HG02763 (cell line): ENCODE measurements around the gene METTL5.
"Not testable (repeated sequence)": the region's sequence is repeated elsewhere in the genome, so short reads cannot be mapped to it uniquely, and the experiment has no call there.

Experiments
- ATAC-seq: cut with Tn5 transposase; IDR thresholded peaks from one replicate; pipeline ENCODE4 v1.9.1; 2021; ENCODE audit warnings: mild to moderate bottlenecking, moderate library complexity; ENCODE audit not compliant: unreplicated experiment

Gene METTL5

DNA sequence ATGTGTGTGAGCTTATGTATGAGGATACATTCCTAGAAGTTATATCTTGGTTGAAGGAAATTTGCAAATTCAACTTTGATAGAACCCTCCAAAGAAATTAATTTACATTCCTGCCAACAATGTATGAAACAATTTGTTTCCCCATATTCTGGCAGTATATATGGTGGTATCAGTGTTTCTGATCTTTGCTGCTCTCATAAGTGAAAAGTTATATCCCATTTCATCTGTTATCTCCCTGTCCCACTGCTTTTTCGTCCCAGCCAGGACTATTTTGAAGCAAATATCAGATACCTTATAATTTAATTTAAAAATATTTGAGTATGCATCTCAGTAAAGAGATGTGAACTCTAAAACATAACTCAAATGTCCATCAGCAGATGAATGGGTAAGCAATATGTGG lies 9.7 kb upstream of the METTL5 start:
- ATAC-seq: no peak

DNA sequence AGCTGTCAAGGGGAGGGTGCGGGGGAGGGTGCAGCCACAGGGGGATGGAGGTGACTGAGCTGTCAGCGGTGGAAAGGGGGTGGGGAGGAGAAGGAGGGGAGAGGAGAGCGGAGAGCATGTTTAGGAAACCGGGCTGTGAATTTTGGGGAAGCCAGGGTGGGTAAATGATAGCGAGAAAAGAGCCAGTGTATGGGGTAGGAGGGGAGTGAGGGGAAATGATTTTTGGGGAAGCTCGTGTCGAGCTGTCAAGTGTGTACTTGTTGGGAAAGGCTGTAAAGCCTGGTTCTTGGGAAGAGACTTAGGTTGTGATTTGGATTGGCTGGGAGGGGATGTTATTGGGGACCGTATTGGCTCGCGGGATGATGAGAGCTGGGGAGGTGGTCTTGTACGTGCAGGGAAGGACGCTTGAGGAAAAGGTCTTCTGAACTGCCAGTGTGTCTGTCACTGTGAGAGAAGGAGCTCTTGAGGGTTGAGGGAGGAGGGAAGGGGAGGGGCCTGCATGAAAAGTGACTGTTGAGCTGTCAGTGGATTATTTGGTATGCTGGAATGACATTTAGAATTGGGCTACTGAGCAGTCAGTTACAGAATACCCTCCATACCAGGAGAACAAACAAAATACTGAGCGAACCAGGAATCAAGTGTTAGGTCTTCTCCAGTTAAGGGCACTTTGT lies 3.6 kb upstream of the METTL5 start:
- peak; percentile 25 for ATAC-seq

DNA sequence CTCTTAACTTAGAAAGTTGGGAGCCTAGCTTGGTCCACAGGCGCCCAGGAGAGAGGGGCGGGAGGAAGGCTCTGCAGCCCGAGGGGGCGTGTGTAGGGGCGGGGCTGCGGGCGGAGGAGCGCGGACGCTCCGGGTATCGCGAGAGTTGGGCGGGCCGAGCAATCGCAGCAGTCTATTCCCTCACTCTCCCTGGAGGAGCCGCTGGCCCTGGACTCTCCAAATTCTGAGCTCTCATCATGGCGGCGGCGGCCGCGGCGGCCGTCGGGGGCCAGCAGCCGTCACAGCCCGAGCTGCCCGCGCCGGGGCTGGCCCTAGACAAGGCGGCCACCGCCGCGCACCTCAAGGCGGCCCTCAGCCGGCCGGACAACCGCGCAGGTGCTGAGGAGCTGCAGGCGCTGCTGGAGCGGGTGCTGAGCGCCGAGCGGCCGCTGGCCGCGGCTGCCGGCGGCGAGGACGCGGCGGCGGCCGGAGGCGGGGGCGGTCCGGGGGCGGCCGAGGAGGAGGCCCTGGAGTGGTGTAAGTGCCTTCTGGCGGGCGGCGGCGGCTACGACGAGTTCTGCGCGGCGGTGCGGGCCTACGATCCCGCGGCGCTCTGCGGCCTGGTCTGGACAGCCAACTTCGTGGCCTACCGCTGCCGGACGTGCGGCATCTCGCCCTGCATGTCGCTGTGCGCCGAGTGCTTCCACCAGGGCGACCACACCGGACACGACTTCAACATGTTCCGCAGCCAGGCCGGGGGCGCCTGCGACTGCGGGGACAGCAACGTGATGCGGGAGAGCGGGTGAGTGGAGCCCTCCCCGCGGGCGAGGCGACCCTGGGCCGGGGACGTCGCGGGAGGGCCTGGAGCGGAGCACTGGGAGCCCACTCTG lies 2.8 kb upstream of the METTL5 start, which contains the start of gene UBR3:
Gene UBR3, plus strand, starts transcription at position 183 of the 869 bp plus-strand sequence. Its CDS starts 54 bp downstream, at position 237.
- peak; percentile 68 for ATAC-seq

DNA sequence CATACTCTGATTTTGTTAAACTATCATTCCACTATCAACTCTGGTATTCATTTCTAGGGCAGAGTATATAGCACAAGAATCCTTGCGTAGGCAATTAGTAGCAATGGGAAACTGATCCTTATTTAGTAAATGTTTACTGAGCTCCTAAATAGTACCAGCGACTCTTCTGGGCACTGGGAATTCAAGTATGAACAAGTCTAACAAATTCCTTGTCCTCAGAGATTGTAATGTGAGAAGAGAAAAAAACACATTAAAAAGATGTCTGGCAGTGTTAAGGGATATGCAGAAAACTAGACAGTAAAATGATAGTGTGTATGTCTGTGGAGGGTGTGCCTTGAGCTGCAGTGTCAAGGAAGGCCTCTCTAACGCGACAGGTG lies 721 bp downstream of the METTL5 start:
- no peak for ATAC-seq

DNA sequence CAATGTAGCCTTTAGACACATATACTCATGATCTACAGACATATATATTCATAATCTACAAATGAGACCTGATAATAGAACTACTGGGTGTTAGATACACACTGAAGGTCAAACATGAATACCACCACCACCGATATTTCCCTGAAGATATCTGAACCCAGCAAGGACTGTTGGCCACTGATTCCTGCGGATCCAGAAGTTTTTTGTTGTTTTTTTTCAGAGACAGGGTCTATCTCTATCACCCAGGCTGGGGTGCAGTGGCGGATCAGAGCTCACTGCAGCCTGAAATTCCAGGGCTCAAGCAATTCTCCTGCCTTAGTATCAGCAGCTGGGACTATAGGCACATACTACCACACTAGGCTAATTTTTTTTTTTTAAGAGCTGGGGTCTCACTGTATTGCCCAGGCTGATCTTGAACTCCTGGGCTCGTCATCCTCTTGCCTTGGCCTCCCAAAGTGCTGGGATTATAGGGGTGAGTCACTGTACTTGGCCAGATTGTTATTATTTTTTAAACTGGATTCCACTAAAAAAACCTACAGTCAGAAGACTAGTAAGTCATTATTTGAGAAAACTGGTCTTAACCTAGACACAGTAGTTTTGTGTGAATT lies 1.8 kb downstream of the METTL5 start:
- ATAC-seq: no peak

DNA sequence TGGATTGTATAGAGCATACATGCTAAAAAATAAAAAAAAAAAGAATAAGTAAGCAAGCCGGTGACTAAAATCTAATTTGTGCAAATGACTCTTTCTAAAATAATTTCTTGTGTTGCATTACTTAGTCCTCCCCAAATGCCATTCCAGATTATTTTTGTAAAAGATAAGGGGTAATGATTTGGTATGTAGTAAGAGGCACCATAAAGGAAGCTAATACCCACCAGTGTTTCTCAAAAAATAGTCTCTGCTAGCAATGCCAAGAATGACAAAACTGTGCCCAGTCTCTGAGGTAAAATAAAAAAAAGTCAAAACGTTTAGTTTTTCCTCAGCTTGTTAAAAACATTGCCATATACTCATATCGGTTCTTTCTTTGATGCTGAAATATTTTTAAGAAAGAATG lies 2.7 kb downstream of the METTL5 start:
- no peak for ATAC-seq

DNA sequence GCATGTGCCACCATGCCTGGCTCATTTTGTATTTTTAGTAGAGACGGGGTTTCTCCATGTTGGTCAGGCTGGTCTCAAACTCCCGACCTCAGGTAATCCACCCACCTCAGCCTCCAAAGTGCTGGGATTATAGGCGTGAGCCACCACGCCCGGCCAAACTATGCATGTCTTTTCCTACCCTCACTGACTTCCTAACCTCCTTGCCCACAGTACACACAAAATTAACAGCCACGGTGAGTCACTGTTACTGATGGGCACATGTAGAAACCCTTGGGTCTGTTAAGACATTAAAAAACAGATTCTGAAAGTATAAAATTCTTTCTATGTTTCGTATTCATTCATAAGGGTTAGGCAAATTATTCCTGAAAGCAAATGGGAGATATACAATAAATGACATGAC lies 4.6 kb downstream of the METTL5 start:
- ATAC-seq: not testable (repeated sequence)

DNA sequence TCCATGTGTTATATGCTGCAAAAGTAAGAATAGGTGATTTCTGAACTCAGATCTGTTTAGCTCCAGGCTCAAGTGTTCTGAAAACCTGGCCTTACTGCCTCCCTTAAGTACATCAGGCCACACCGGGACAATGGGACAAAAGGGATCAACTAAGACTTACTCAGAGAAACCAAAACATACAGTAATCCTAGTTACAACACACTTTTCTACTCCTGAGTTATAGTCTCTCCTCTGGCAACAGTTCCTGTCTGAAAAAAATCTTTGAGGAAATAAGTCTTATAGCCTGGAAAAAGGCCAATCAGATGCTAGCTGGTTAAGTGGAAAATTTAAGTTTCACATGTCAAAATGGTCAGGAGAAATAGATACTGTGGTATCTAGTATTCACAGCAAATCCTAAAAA lies 5.6 kb downstream of the METTL5 start:
- ATAC-seq: no peak

DNA sequence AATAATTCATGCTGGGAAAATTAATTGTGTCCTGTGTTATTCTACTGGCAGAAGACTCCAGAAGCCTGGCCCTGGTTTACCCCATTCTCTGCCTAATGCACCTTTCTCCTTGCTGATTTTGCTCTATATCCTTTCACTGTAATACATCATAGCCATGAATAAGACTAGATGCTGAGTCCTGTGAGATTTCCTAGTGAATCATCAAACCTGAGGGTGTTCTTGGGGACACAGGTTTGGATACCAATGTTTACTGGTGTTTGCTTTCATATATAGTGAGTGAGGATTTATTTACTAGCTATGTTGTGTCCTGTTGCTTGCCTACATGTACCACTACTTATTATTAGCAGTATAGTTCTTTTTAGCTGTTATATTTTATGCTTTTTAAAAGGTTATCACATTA lies 6.5 kb downstream of the METTL5 start:
- ATAC-seq: no peak

DNA sequence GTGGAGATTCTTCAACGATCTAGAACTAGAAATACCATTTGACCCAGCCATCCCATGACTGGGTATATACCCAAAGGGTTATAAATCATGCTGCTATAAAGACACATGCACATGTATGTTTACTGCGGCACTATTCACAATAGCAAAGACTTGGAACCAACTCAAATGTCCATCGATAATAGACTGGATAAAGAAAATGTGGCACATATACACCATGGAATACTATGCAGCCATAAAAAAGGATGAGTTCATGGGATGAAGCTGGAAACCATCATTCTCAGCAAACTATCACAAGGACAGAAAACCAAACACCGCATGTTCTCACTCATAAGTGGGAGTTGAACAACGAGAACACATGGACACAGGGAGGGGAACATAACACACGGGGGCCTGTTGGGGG lies 7.3 kb downstream of the METTL5 start:
- not testable (repeated sequence) for ATAC-seq

DNA sequence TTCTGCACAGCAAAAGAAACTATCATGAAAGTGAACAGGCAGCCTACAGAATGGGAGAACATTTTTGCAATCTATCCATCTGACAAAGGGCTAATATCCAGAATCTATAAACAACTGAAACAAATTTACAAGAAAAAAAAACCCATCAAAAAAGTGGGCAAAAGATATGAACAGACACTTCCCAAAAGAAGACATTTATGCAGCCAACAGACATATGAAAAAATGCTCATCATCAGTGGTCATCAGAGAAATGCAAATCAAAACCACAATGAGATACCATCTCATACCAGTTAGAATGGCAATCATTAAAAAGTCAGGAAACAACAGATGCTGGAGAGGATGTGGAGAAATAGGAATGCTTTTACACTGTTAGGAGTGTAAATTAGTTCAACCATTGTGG lies 7.7 kb downstream of the METTL5 start:
- ATAC-seq: not testable (repeated sequence)

DNA sequence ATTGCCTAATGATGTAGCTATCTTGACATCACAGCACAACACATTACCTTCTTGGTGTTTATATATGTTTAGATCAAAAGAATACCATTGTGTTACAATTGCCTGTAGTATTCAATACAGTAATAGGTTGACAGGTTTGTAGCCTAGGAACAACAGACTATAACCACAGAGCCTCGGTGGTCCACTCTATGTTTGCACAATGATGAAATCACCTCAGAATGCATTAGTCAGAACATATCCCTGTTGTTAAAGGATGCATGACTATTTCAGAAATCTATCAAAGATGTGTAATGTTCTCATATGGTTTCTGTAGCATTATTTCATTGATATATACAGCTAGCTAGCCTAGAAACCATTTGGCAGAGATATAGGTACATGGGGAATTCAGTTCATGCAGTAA lies 8.9 kb downstream of the METTL5 start:
- ATAC-seq: no peak

DNA sequence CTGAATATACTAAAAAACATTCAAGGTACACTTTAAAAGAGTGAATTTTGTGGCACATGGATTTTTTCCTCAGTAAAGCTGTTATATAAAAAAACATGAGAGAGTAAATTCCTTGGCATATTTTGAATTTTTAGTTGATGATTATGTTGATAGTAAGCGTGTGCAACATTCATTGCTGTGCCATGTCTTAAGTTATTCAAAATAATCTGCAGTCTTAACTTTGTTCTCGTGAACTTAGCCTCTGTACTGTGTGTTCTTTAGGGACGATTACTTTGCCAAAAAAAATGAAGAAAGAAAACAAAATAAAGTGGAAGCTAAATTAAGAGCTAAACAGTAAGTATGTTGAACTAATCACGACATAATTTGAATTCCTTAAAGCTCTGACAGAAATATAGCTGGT lies 16.5 kb downstream of the METTL5 start:
- ATAC-seq: no peak

DNA sequence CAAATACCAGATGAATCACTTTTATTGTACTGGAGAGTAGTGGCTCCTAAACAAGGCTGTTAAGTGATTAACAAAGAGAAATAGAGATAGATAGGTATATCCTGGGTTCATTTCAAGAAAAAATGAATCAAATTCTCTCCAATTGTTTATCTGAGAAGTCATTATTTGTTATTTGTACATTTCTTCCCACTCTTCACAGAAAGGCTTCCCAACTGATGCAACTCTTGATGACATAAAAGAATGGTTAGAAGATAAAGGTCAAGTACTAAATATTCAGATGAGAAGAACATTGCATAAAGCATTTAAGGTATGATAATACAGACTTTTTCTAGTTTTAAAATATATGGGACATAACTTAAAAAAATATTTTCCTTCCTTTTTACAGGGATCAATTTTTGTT lies 18.1 kb downstream of the METTL5 start:
- no peak for ATAC-seq

DNA sequence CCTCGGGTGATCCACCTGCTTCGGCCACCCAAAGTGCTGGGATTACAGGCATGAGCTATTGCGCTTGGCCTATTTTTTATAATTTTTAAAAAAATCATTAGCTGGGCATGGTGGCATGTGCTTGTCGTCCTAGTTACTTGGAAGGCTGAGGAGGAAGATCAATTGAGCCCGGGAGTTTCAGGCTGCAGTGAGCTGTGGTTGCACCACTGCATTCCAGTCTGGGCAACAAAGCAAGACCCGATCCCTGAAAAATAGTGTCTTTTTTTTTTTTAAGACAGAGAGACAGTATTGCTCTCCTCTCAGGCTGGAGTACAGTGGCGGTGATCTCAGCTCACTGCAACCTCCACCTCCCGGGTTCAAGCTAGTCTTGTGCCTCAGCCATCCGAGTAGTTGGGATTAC lies 21.2 kb downstream of the METTL5 start:
- ATAC-seq: no peak

DNA sequence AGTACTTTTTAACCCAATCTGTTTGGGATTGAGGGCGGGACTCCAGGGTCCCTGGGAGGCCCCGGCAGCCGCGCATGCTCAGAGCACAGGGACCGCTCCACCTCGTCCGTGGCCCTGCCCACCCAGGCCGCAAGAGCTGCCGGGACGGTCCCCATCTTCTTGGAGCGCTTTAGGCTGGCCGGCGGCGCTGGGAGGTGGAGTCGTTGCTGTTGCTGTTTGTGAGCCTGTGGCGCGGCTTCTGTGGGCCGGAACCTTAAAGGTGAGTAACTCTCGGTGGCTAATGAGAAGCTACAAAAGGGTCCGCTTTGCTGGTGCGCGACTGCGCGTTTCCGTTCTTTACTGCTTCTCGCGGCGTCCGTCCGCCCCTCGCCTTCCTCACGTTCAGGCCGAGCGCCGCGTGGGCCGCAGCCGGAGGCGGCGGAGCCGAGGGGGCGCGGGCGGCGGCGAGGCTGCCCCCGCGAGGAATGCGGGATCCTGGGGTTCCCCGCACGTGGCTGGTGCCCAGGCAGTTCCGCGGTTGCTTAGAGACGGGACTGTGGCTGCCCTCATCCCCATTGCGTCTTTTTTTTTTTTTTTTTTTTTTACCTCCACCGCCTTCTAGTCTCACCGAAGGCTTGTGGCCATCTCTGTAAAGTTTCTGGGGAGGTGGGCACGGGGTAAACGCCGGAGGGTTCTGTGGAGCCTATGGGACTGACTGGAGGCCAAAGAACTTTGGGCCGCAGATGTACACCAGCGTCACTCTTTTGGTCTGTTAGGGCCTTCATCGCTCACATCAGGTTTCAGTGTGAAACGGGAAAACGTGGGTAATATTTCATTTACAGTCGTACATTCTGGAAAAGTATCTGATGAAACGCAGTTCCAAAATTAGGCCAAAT lies 25.8 kb downstream of the METTL5 start, which contains the start of gene SSB:
Gene SSB, plus strand, starts transcription at position 154 of the 875 bp plus-strand sequence. CDS start 2,090 bp downstream, outside the sequence.
- peak; percentile 96 for ATAC-seq

DNA sequence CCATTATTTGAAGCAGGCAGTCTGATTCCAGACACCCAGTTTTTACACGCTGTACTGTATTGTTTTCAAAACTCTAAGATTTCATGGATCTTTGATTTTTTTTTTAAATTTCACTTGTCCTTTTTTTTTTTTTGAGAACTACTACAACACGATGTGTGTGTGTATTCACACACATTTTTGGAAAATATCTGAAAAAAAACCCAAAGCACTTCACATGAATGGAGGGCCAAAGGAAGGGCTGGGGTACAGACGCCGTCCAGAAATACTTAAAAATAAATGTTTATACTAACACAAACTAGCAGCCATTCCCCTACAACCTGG lies 26.3 kb downstream of the METTL5 start:
- ATAC-seq: no peak

DNA sequence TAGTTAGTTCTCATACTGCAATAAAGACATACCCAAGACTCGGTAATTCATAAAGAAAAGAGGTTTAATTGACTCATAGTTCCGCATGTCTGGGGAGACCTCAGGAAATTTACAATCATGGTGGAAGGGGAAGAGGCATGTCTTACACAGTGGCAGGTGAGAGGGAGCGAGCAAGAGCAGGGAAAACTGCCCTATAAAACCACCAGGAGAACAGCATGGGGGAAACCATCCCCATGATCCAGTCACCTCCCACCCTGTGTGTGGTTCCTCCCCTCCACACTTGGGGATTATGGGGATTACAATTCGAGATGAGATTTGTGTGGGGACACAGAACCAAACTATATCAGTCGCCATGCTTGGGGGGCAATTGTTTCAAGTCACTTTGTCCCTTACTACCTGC lies 27.1 kb downstream of the METTL5 start:
- ATAC-seq: no peak

DNA sequence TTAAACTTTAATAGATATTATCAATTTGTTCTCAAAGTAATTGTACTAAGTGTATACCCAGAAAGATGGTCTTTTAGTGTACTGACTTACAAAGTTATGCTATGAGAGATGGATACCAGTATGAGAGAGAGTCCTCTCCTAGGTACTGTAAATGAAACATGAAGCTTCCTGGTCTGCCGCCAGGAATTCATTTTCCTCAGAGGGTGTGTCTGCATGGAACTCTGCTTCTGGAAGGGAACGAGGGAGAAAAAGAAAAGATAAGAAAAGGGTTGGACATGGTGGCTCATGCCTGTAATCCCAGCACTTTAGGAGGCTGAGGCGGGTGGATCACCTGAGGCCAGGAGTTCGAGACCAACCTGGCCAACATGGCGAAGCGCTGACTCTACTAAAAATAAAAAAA lies 28.3 kb downstream of the METTL5 start:
- ATAC-seq: no peak

DNA sequence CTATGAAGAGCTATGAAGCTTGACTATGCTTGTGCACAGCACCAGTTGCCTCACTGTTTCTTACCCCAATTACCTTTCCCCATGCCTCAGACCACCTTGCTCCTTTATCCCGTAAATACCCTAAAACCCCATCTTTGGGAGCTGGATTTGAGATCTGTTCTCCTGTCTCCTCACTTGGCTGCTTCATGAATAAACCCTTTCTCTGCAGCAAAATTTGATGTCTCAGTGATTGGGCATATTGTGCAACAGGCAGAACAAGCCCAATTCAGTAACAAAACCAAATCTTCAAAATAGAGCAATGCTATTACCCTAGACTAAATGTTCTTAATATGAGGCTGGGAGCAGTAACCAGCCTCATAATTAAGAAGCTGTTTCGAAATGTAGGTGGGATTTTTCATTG lies 29.5 kb downstream of the METTL5 start:
- ATAC-seq: no peak

DNA sequence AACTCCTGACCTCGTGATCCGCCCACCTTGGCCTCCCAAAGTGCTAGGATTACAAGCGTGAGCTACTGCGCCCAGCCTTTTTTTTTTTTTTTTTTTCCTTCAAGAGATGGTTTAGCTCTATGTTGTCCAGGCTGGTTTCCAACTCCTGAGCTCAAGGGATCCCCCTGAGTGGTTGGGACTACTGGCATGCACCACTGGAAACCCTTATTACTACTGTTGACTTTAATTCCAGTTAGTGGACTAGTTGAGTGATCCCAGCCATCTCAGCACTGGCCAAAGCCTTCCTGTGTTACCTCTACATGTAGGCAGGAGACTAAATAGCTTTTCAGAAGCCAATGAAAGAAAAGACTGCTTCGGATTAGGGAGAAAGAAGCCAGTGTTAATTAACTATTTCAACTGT lies 34.1 kb downstream of the METTL5 start:
- no peak for ATAC-seq
